Measurements from ENCODE around the gene OCIAD1. TPM values are rescaled to one million over a fixed set of nuclear protein-coding genes. Genes with fewer than 3 reads are reported as not detected.

OCIAD1 gene
- total RNA-seq, 1 experiment from 2014 or later, result 163 TPM

- no peak for DNase-seq (ENCODE audit: low read depth, low spot score)
- H4K20me1 ChIP-seq (ENCODE audit: insufficient read depth), result no peaks in the 10 kb centered on the region
- H3K4me3 ChIP-seq (replicated peaks in 1 of 2; ENCODE audit: low read depth in 1 of 2, low read length in 2 of 2), result no peak overlapping the region
- no peak overlapping the region for H3K4me2 ChIP-seq (ENCODE audit: low read length)
- H3K27ac ChIP-seq (ENCODE audit: low read depth, low read length), result no peak overlapping the region
- no peaks in the 10 kb centered on the region for H3K36me3 ChIP-seq (ENCODE audit: control insufficient read depth in 1 of 2, insufficient read depth in 2 of 2, low read length in 2 of 2)
- H3K9me3 ChIP-seq (ENCODE audit: control insufficient read depth in 1 of 2, insufficient read depth in 1 of 2, low read depth in 1 of 2, low read length in 2 of 2), result no peaks in the 10 kb centered on the region
- CTCF ChIA-PET, result no interaction called here
- no peak overlapping the region for H3K9ac ChIP-seq (ENCODE audit: low read length)
- H3K27me3 ChIP-seq (ENCODE audit: insufficient read depth, low read length), result no peaks in the 10 kb centered on the region
- H3K79me2 ChIP-seq (ENCODE audit: insufficient read depth, low read length), result no peaks in the 10 kb centered on the region
- H3K9me2 ChIP-seq (ENCODE audit: insufficient read depth), result no peaks in the 10 kb centered on the region
- H2AFZ ChIP-seq (ENCODE audit: low read depth, low read length, poor library complexity, severe bottlenecking), result no peak overlapping the region
- TF ChIP-seq EZH2phosphoT487 (IDR thresholded peaks at IDR 0.05; ENCODE audit: borderline replicate concordance), result no peak
- TF ChIP-seq SRF (IDR thresholded peaks at IDR 0.05; ENCODE audit: low read depth), result no peak
- no peak for TF ChIP-seq RAD21 (IDR thresholded peaks at IDR 0.05; ENCODE audit: low read depth)
- no peak for TF ChIP-seq JUND (IDR thresholded peaks at IDR 0.05)
- no peak for TF ChIP-seq POLR2AphosphoS5 (IDR thresholded peaks at IDR 0.05; ENCODE audit: low read depth, low read length)
- no peak for TF ChIP-seq POLR2A (IDR thresholded peaks at IDR 0.05; ENCODE audit: borderline replicate concordance, extremely low read depth, insufficient read depth, insufficient read length)
- TF ChIP-seq, protein P1, sequence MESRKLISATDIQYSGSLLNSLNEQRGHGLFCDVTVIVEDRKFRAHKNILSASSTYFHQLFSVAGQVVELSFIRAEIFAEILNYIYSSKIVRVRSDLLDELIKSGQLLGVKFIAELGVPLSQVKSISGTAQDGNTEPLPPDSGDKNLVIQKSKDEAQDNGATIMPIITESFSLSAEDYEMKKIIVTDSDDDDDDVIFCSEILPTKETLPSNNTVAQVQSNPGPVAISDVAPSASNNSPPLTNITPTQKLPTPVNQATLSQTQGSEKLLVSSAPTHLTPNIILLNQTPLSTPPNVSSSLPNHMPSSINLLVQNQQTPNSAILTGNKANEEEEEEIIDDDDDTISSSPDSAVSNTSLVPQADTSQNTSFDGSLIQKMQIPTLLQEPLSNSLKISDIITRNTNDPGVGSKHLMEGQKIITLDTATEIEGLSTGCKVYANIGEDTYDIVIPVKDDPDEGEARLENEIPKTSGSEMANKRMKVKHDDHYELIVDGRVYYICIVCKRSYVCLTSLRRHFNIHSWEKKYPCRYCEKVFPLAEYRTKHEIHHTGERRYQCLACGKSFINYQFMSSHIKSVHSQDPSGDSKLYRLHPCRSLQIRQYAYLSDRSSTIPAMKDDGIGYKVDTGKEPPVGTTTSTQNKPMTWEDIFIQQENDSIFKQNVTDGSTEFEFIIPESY (IDR thresholded peaks at IDR 0.05; ENCODE audit: extremely low read depth, insufficient replicate concordance, low read length), result no peak
- no peak for TF ChIP-seq ELF1 (IDR thresholded peaks at IDR 0.05; ENCODE audit: borderline replicate concordance, low read depth)
- TF ChIP-seq ZNF274 (IDR thresholded peaks at IDR 0.05; ENCODE audit: low read depth, low read length), result no peak
- TF ChIP-seq EGR1 (IDR thresholded peaks at IDR 0.05; ENCODE audit: low read depth), result no peak
- TF ChIP-seq REST (IDR thresholded peaks at IDR 0.05; ENCODE audit: low read depth), result no peak
- TF ChIP-seq CBX3 (IDR thresholded peaks at IDR 0.05; ENCODE audit: low read depth), result no peak
- no peak for TF ChIP-seq SIN3A (IDR thresholded peaks at IDR 0.05; ENCODE audit: low read depth)
- no peak for TF ChIP-seq SP1 (IDR thresholded peaks at IDR 0.05; ENCODE audit: low read depth)
- no peak for TF ChIP-seq CEBPB (IDR thresholded peaks at IDR 0.05; ENCODE audit: low read depth)
- TF ChIP-seq CTCF (IDR thresholded peaks at IDR 0.05 in 2 of 3, conservative IDR thresholded peaks at IDR 0.05 in 1 of 3; ENCODE audit: borderline replicate concordance in 1 of 3, insufficient read depth in 1 of 3, low read depth in 2 of 3, low read length in 2 of 3), result no peak
- no peak for TF ChIP-seq ATF3 (IDR thresholded peaks at IDR 0.05)
- no peak for TF ChIP-seq ZFX (IDR thresholded peaks at IDR 0.05)
- intact Hi-C loops (cut with micrococcal nuclease), result no loop called here
- no peak for ATAC-seq
- POLR2A ChIA-PET, result no interaction called here
- RAD21 ChIA-PET (ENCODE audit: low non-redundant PET in 1 of 2, low total read pairs in 2 of 2, uncharacterized antibody in 2 of 2, unreplicated experiment in 2 of 2), result no interaction called here
- H3K4me1 ChIP-seq (ENCODE audit: control insufficient read depth in 1 of 2, insufficient read depth in 2 of 2, low read length in 2 of 2), result no peaks in the 10 kb centered on the region
- BruUV-seq (replicated peaks), result no TSS peak
These were observed 15.4 kb upstream of the OCIAD1 start for GRCh38 chr4:48815483-48815882.

Data from HCT116 (cell line).